ENCODE data around the gene KXD1. TPM values are rescaled to one million over a fixed set of nuclear protein-coding genes. Genes with fewer than 3 reads are reported as not detected.
"Not testable (repeated sequence)": the region's sequence is repeated elsewhere in the genome, so short reads cannot be mapped to it uniquely, and the experiment has no call there.

The KXD1 gene
- total and polyA plus RNA-seq, 3 donors from 2014 or later, result 124 to 163 (median 133) TPM

GRCh38 chr19:18519962-18520847 is 37.5 kb upstream of the KXD1 start:
- H3K27me3 ChIP-seq, result no peaks in the 10 kb centered on the region
- peaks cover 16% of the 10 kb centered on the region for H3K4me1 ChIP-seq
- TF ChIP-seq CTCF (IDR thresholded peaks at IDR 0.05) (peak; percentile 35 to 55 (median 46)), POLR2A (IDR thresholded peaks at IDR 0.05) (no peak)
- DNase-seq, result peak; percentile 73
- peak overlapping the region; percentile 87 to 97 for H3K27ac ChIP-seq
- no peaks in the 10 kb centered on the region for H3K9me3 ChIP-seq
- intact Hi-C loops (cut with DNase I; ENCODE audit: low total_unique reads), result no loop called here
- no peaks in the 10 kb centered on the region for H3K36me3 ChIP-seq (ENCODE audit: low read depth, missing control alignments)
- H3K4me3 ChIP-seq, result peak overlapping the region; percentile 84 to 100
- 5 to 7% methylated on average over 22 of the region's 22 CpGs for WGBS, 2 donors

DNA sequence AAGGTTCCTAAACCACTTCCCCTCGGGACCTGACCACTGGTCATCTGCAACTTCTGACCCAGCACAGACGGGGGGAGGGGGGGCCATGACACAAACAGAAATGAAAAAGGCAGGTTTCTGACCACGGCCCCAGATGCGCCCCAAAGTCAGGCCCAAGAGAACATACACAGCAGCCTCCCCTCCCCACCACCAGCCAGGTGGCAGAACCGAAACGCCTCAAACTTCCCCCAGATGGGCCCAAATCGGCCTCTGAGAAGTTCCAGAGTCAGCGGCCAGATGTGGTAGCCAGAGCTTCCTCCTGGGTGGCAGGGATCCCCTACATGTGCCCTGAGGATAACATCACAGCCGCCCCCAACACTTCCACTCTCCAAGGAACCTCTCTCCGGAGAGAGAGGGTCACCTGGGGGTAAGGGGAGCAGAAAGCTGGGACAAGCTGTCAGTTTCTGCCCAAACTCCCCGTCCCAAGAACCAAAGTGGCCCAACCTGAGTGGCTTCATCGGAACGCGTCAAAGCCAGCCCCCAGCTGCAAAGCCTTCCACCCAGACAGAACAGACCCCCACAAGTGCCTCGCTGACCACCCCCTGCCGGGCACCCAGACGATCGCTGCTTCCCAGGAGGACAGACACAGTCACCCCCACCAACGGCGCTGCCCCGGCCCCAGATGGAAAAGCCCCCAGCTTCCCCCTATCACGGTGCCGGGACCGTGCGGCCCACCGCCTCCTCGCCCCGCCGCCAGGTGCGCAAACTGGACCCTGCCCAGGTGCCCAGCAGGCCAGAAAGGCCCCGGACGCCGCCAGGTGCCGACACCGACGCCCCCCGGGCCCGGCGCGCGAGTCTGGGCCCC is 36.6 kb upstream of the KXD1 start:
- intact Hi-C loops (cut with DNase I; ENCODE audit: low total_unique reads), result no loop called here
- TF ChIP-seq CTCF (IDR thresholded peaks at IDR 0.05) (no peak), POLR2A (IDR thresholded peaks at IDR 0.05) (no peak)
- DNase-seq, result no peak
- Histone ChIP-seq H3K27me3 (no peaks in the 10 kb centered on the region), H3K4me3 (peak overlapping the region; percentile 84 to 100), H3K4me1 (peaks cover 15% of the 10 kb centered on the region), H3K36me3 (ENCODE audit: low read depth, missing control alignments) (no peaks in the 10 kb centered on the region), H3K27ac (peak overlapping the region; percentile 87 to 97), H3K9me3 (no peaks in the 10 kb centered on the region)
- WGBS, 2 donors, result 0 to 2% methylated on average over 15 to 24 of the region's 41 CpGs

DNA sequence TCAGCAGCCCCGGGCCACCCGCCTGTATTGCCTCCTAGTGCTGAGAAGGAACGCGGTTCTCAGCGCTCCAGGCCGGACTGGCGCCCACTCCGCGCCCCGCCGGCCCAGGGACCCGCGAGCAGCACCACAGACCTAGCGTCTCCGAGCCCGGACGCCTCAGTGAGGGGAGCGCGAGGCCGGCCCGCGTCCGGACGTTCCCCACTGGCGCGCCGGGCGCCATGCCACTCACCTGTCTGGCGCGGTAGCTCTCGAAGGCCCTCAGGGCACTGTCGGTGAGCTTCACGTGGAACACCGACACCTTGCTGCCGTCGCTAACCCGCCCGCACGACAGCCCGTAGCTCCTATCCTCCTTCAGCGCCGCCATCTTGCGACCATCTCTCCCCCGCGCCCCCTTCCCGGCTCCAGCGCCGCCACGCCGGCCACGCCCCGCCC is 36.0 kb upstream of the KXD1 start, which contains the start of gene ELL:
ELL (minus strand) TSS at position 379 of the 432 bp plus-strand sequence; CDS start at position 364, 15 bp downstream.
- 1% methylated on average over 48 of the region's 52 CpGs; no CpG with 5 or more reads in 1 of the 2 donors for WGBS, 2 donors
- Histone ChIP-seq H3K4me3 (peak within 1 kb of the TSS; percentile 84 to 100), H3K4me1 (peaks cover 11% of the 10 kb centered on the region), H3K27me3 (no peaks in the 10 kb centered on the region), H3K27ac (peak within 1 kb of the TSS; percentile 87 to 97), H3K9me3 (no peaks in the 10 kb centered on the region), H3K36me3 (ENCODE audit: low read depth, missing control alignments) (no peaks in the 10 kb centered on the region)
- TF ChIP-seq CTCF (IDR thresholded peaks at IDR 0.05), result no peak
- peak; percentile 76 for TF ChIP-seq POLR2A (IDR thresholded peaks at IDR 0.05)
- intact Hi-C loops (cut with DNase I; ENCODE audit: low total_unique reads), result no loop called here
- DNase-seq, result no peak

- Histone ChIP-seq H3K9me3 (no peaks in the 10 kb centered on the region), H3K27ac (peak overlapping the region; percentile 87 to 97), H3K4me3 (peak overlapping the region; percentile 84 to 100), H3K27me3 (no peaks in the 10 kb centered on the region), H3K36me3 (ENCODE audit: low read depth, missing control alignments) (no peaks in the 10 kb centered on the region), H3K4me1 (peaks cover 9% of the 10 kb centered on the region)
- intact Hi-C loops (cut with DNase I; ENCODE audit: low total_unique reads), result no loop called here
- whole genome bisulfite sequencing, 2 donors, result 1 to 2% methylated on average over 29 to 51 of the region's 51 CpGs
- peak; percentile 100 for DNase-seq
- TF ChIP-seq POLR2A (IDR thresholded peaks at IDR 0.05) (no peak), CTCF (IDR thresholded peaks at IDR 0.05) (peak in 1 of 3 experiments; percentile 12)
These were observed 35.4 kb upstream of the KXD1 start for GRCh38 chr19:18522124-18522861.

DNA sequence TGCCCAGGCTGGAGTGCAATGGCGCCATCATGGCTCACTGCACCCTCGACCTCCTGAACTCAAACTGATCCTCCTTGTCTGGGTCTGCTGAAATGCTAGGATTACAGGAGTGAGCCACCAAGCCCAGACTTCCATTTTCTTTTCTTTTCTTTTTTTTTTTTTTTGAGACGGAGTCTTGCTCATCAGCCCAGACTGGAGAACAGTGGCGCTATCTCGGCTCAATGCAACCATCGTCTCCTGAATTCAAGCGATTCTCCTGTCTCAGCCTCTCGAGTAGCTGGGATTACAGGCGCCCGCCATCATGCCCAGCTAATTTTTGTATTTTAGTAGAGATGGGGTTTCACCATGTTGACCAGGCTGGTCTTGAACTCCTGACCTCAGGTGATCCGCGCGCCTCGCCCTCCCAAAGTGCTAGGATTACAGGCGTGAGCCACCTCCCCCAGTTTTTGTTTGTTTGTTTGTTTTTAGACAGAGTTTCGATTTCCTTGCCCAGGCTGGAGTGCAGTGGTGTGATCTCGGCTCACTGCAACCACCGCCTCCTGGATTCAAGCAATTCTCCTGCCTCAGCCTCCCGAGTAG is 34.7 kb upstream of the KXD1 start:
- 49% methylated on average over 19 of the region's 19 CpGs for WGBS, 2 donors
- H3K27ac ChIP-seq, result peak overlapping the region in 1 of 2 donors; percentile 50
- DNase-seq; H3K36me3 ChIP-seq (ENCODE audit: low read depth, missing control alignments); H3K27me3 ChIP-seq; H3K9me3 ChIP-seq; intact Hi-C loops (cut with DNase I; ENCODE audit: low total_unique reads); H3K4me1 ChIP-seq: not testable (repeated sequence)
- peak overlapping the region; percentile 15 to 84 for H3K4me3 ChIP-seq
